WTC11 (cell line): Measurements from ENCODE around the gene SYT7. TPM values are rescaled to one million over a fixed set of nuclear protein-coding genes. Genes with fewer than 3 reads are reported as not detected.

Source experiments
- ATF1 ChIP-seq: sonication (generic); formaldehyde crosslinking; IDR thresholded peaks from 2 replicates; pipeline ENCODE4 v1.8.1; 2023; ENCODE audit warnings: mild to moderate bottlenecking, moderate library complexity, missing genetic modification reagents
- CREB1 ChIP-seq: sonication (generic); formaldehyde crosslinking; IDR thresholded peaks from 2 replicates; pipeline ENCODE4 v1.8.0; 2023; ENCODE audit warnings: mild to moderate bottlenecking, missing genetic modification reagents
- E2F1 ChIP-seq: sonication (generic); formaldehyde crosslinking; IDR thresholded peaks from 2 replicates; pipeline ENCODE4 v1.8.0; 2022; ENCODE audit warnings: mild to moderate bottlenecking, missing genetic modification reagents
- FOXJ3 ChIP-seq: sonication (generic); formaldehyde crosslinking; IDR thresholded peaks from 2 replicates; pipeline ENCODE4 v1.9.0; 2021; ENCODE audit warnings: missing genetic modification reagents, mild to moderate bottlenecking, borderline replicate concordance
- FOXP1 ChIP-seq: sonication (generic); formaldehyde crosslinking; IDR thresholded peaks from 2 replicates; pipeline ENCODE4 v1.8.0; 2022; ENCODE audit warnings: missing genetic modification reagents, mild to moderate bottlenecking, moderate library complexity, borderline replicate concordance
- GTF2I ChIP-seq: fragments of 250-450 bp; sonication (Bioruptor Pico); conservative IDR thresholded peaks from 2 replicates; pipeline ENCODE4 v1.4.0; 2021; ENCODE audit warnings: mild to moderate bottlenecking
- MXD4 ChIP-seq: fragments of 250-450 bp; sonication (Bioruptor Pico); IDR thresholded peaks from 2 replicates; pipeline ENCODE4 v1.8.0; 2021; ENCODE audit warnings: mild to moderate bottlenecking, moderate library complexity, borderline replicate concordance
- NR2C2 ChIP-seq: sonication (generic); formaldehyde crosslinking; IDR thresholded peaks from 2 replicates; pipeline ENCODE4 v1.8.0; 2022; ENCODE audit warnings: mild to moderate bottlenecking, missing genetic modification reagents
- NR3C1 ChIP-seq: sonication (generic); formaldehyde crosslinking; conservative IDR thresholded peaks from 2 replicates; pipeline ENCODE4 v1.8.1; 2023; ENCODE audit warnings: low read depth, mild to moderate bottlenecking, missing genetic modification reagents
- RELA ChIP-seq: sonication (generic); formaldehyde crosslinking; IDR thresholded peaks from 2 replicates; pipeline ENCODE4 v1.8.1; 2022; ENCODE audit warnings: missing genetic modification reagents, mild to moderate bottlenecking, borderline replicate concordance
- RORB ChIP-seq: fragments of 250-450 bp; sonication (Bioruptor Pico); IDR thresholded peaks from 2 replicates; pipeline ENCODE4 v1.9.0; 2021; ENCODE audit warnings: mild to moderate bottlenecking
- SP1 ChIP-seq: sonication (generic); formaldehyde crosslinking; conservative IDR thresholded peaks from 2 replicates; pipeline ENCODE4 v1.8.1; 2022; ENCODE audit warnings: missing genetic modification reagents
- ZNF232 ChIP-seq: sonication (generic); formaldehyde crosslinking; IDR thresholded peaks from 2 replicates; pipeline ENCODE4 v1.8.0; 2022; ENCODE audit warnings: mild to moderate bottlenecking, missing genetic modification reagents
- ZNF423 ChIP-seq: fragments of 250-450 bp; sonication (Bioruptor Pico); IDR thresholded peaks from 2 replicates; pipeline ENCODE4 v2.1.2; 2022; ENCODE audit warnings: mild to moderate bottlenecking, moderate library complexity
- total RNA-seq: library from RNA; stranded (reverse); gene quantifications from 3 replicates; pipeline ENCODE4 v1.2.3, GENCODE V29; 2021
- TF ChIP-seq, protein P1 (sequence below): sonication (generic); formaldehyde crosslinking; conservative IDR thresholded peaks from 2 replicates; pipeline ENCODE4 v1.8.1; 2023; ENCODE audit warnings: mild to moderate bottlenecking, low read depth, missing genetic modification reagents, moderate library complexity
- TF ChIP-seq, protein P2 (sequence below): sonication (generic); formaldehyde crosslinking; IDR thresholded peaks from 2 replicates; pipeline ENCODE4 v1.8.0; 2023; ENCODE audit warnings: missing genetic modification reagents, mild to moderate bottlenecking, borderline replicate concordance
- TF ChIP-seq, protein P3 (sequence below): sonication (generic); formaldehyde crosslinking; IDR thresholded peaks from 2 replicates; pipeline ENCODE4 v1.8.1; 2022; ENCODE audit warnings: missing genetic modification reagents, borderline replicate concordance
- TF ChIP-seq, protein P4 (sequence below): sonication (generic); formaldehyde crosslinking; IDR thresholded peaks from 2 replicates; pipeline ENCODE4 v1.8.1; 2022; ENCODE audit warnings: low read depth, missing genetic modification reagents, borderline replicate concordance
- TF ChIP-seq, protein P5 (sequence below): sonication (generic); formaldehyde crosslinking; IDR thresholded peaks from 2 replicates; pipeline ENCODE4 v1.8.1; 2022; ENCODE audit warnings: mild to moderate bottlenecking, moderate library complexity, missing genetic modification reagents

SYT7 gene
- total RNA-seq, 1 experiment from 2014 or later, result 12.5 TPM

- TF ChIP-seq SP1, result peak; percentile 99
- TF ChIP-seq, protein P1, sequence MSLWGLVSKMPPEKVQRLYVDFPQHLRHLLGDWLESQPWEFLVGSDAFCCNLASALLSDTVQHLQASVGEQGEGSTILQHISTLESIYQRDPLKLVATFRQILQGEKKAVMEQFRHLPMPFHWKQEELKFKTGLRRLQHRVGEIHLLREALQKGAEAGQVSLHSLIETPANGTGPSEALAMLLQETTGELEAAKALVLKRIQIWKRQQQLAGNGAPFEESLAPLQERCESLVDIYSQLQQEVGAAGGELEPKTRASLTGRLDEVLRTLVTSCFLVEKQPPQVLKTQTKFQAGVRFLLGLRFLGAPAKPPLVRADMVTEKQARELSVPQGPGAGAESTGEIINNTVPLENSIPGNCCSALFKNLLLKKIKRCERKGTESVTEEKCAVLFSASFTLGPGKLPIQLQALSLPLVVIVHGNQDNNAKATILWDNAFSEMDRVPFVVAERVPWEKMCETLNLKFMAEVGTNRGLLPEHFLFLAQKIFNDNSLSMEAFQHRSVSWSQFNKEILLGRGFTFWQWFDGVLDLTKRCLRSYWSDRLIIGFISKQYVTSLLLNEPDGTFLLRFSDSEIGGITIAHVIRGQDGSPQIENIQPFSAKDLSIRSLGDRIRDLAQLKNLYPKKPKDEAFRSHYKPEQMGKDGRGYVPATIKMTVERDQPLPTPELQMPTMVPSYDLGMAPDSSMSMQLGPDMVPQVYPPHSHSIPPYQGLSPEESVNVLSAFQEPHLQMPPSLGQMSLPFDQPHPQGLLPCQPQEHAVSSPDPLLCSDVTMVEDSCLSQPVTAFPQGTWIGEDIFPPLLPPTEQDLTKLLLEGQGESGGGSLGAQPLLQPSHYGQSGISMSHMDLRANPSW, result peak; percentile 98
- TF ChIP-seq FOXJ3 (CRISPR knock-in tag), result peak; percentile 98
- peak; percentile 100 for TF ChIP-seq CREB1 (CRISPR knock-in tag)
- peak; percentile 100 for TF ChIP-seq ZNF232 (CRISPR knock-in tag)
- TF ChIP-seq ZNF423 (CRISPR knock-in tag), result peak; percentile 50; the same call in 1 of the 2 replicates
- TF ChIP-seq FOXP1 (CRISPR knock-in tag), result peak; percentile 100
- TF ChIP-seq NR3C1 (CRISPR knock-in tag), result peak; percentile 99
- TF ChIP-seq, protein P2, sequence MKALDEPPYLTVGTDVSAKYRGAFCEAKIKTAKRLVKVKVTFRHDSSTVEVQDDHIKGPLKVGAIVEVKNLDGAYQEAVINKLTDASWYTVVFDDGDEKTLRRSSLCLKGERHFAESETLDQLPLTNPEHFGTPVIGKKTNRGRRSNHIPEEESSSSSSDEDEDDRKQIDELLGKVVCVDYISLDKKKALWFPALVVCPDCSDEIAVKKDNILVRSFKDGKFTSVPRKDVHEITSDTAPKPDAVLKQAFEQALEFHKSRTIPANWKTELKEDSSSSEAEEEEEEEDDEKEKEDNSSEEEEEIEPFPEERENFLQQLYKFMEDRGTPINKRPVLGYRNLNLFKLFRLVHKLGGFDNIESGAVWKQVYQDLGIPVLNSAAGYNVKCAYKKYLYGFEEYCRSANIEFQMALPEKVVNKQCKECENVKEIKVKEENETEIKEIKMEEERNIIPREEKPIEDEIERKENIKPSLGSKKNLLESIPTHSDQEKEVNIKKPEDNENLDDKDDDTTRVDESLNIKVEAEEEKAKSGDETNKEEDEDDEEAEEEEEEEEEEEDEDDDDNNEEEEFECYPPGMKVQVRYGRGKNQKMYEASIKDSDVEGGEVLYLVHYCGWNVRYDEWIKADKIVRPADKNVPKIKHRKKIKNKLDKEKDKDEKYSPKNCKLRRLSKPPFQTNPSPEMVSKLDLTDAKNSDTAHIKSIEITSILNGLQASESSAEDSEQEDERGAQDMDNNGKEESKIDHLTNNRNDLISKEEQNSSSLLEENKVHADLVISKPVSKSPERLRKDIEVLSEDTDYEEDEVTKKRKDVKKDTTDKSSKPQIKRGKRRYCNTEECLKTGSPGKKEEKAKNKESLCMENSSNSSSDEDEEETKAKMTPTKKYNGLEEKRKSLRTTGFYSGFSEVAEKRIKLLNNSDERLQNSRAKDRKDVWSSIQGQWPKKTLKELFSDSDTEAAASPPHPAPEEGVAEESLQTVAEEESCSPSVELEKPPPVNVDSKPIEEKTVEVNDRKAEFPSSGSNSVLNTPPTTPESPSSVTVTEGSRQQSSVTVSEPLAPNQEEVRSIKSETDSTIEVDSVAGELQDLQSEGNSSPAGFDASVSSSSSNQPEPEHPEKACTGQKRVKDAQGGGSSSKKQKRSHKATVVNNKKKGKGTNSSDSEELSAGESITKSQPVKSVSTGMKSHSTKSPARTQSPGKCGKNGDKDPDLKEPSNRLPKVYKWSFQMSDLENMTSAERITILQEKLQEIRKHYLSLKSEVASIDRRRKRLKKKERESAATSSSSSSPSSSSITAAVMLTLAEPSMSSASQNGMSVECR, result peak; percentile 100
- TF ChIP-seq NR2C2, result peak; percentile 91
- TF ChIP-seq, protein P3, sequence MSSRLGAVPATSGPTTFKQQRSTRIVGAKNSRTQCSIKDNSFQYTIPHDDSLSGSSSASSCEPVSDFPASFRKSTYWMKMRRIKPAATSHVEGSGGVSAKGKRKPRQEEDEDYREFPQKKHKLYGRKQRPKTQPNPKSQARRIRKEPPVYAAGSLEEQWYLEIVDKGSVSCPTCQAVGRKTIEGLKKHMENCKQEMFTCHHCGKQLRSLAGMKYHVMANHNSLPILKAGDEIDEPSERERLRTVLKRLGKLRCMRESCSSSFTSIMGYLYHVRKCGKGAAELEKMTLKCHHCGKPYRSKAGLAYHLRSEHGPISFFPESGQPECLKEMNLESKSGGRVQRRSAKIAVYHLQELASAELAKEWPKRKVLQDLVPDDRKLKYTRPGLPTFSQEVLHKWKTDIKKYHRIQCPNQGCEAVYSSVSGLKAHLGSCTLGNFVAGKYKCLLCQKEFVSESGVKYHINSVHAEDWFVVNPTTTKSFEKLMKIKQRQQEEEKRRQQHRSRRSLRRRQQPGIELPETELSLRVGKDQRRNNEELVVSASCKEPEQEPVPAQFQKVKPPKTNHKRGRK (CRISPR knock-in tag), result peak; percentile 99
- TF ChIP-seq GTF2I (CRISPR knock-in tag), result no peak
- TF ChIP-seq ATF1 (CRISPR knock-in tag), result peak; percentile 99
- peak; percentile 99 for TF ChIP-seq E2F1 (CRISPR knock-in tag)
- TF ChIP-seq, protein P4, sequence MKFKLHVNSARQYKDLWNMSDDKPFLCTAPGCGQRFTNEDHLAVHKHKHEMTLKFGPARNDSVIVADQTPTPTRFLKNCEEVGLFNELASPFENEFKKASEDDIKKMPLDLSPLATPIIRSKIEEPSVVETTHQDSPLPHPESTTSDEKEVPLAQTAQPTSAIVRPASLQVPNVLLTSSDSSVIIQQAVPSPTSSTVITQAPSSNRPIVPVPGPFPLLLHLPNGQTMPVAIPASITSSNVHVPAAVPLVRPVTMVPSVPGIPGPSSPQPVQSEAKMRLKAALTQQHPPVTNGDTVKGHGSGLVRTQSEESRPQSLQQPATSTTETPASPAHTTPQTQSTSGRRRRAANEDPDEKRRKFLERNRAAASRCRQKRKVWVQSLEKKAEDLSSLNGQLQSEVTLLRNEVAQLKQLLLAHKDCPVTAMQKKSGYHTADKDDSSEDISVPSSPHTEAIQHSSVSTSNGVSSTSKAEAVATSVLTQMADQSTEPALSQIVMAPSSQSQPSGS (CRISPR knock-in tag), result peak; percentile 97
- TF ChIP-seq MXD4 (CRISPR knock-in tag), result peak; percentile 84; the same call in 1 of the 2 replicates
- TF ChIP-seq RORB, result no peak
- TF ChIP-seq RELA (CRISPR knock-in tag), result peak; percentile 98
- TF ChIP-seq, protein P5, sequence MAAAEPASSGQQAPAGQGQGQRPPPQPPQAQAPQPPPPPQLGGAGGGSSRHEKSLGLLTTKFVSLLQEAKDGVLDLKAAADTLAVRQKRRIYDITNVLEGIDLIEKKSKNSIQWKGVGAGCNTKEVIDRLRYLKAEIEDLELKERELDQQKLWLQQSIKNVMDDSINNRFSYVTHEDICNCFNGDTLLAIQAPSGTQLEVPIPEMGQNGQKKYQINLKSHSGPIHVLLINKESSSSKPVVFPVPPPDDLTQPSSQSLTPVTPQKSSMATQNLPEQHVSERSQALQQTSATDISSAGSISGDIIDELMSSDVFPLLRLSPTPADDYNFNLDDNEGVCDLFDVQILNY (CRISPR knock-in tag), result peak; percentile 97
These were observed 13.4 kb downstream of the SYT7 start (continued) for GRCh38 chr11:61567286-61568061.
